ENCODE data around the gene TNFRSF18.

Gene TNFRSF18

DNA sequence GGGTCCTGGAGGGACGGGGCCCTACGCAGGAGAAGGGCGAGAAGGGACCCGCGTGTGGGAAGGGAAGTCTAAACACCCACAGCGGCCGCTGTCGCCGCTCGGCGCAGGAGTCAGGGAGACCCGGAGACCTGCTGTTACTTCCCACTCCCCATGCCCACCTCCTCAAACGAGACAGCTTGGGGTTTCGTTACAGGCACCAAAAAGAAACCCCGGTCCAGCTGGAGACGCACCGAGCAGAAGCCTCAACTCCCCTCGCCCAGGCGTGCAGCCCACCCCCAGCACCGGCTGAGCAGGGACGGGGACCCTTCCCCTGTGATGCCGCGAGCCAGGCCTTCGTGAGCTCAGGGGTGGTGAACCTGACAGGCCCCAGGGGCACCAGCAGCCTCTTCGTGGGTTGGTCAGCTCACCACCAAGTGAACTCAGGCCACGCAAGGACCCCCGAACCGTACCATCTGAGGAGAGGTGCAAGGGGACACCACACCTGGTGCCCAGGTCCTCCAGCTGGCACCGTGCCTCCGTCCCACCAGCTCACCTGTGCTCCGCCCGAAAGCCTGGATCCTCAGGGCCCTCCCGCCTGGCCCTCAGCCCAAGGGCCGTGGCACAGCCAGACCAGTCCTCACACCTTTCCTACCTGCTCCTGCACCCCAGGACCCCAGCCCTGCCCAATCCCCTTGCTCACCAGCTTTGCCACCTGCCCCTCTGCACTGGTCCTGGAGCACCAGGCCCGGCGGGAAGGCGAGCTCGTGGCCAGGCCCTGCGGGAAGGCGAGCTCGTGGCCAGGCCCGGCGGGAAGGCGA, 20.4 kb upstream of the TNFRSF18 start:
- no peak for DNase-seq (ENCODE audit: low read depth)
- H3K4me3 ChIP-seq (ENCODE audit: low read depth, low read length), result no peak overlapping the region
- no peak for TF ChIP-seq CTCF (IDR thresholded peaks at IDR 0.05; ENCODE audit: insufficient read depth, low read depth, low read length, missing control alignments)

DNA sequence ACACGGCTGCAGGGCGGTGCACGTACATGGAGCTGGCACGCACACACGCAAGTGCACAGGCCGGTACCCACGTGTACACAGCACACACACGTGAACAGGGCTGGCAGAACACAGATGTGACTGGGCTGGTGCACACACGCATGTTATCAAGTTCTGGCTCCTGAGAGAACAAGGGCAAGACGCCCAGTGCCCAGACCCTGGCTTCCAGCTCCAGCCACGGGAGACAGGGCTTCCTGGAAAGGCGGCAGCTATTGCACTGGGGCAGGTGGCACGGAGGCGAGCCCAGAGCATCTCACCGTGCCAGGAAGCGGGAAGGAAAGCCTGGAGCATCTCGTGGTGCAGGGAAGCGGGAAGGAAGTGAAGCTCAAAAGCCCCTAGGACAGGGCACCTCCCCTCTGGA, 19.5 kb upstream of the TNFRSF18 start:
- no peak for TF ChIP-seq CTCF (IDR thresholded peaks at IDR 0.05; ENCODE audit: insufficient read depth, low read depth, low read length, missing control alignments)
- H3K4me3 ChIP-seq (ENCODE audit: low read depth, low read length), result no peak overlapping the region
- DNase-seq (ENCODE audit: low read depth), result no peak

GRCh38 chr1:1225238-1225845, 18.9 kb upstream of the TNFRSF18 start:
- no peak overlapping the region for H3K4me3 ChIP-seq (ENCODE audit: low read depth, low read length)
- TF ChIP-seq CTCF (IDR thresholded peaks at IDR 0.05; ENCODE audit: insufficient read depth, low read depth, low read length, missing control alignments), result no peak
- no peak for DNase-seq (ENCODE audit: low read depth)

DNA sequence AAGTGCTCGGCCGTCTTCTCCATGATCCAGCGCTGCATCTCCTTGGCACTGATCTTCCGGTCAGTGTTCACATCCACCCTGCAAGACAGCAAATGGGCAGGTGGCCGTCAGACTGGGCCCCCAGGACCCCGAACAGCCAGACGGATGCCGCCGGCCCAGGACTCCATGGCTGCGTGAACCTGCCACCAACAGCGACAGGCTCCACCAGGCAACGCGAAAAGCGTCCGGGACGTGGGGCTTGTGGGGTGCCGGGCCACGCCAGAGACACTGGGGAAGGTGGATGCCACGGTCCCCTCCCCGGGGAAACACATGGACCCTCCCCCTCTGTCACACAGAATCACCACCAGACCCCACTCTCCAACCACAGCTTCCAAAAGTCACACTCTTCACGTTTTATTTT, 17.5 kb upstream of the TNFRSF18 start:
- no peak for DNase-seq (ENCODE audit: low read depth)
- no peak for TF ChIP-seq CTCF (IDR thresholded peaks at IDR 0.05; ENCODE audit: insufficient read depth, low read depth, low read length, missing control alignments)
- no peak overlapping the region for H3K4me3 ChIP-seq (ENCODE audit: low read depth, low read length)

- H3K4me3 ChIP-seq (ENCODE audit: low read depth, low read length), result no peak overlapping the region
- no peak for DNase-seq (ENCODE audit: low read depth)
- no peak for TF ChIP-seq CTCF (IDR thresholded peaks at IDR 0.05; ENCODE audit: insufficient read depth, low read depth, low read length, missing control alignments)
Observed at GRCh38 chr1:1223321-1223720, 16.9 kb upstream of the TNFRSF18 start.

DNA sequence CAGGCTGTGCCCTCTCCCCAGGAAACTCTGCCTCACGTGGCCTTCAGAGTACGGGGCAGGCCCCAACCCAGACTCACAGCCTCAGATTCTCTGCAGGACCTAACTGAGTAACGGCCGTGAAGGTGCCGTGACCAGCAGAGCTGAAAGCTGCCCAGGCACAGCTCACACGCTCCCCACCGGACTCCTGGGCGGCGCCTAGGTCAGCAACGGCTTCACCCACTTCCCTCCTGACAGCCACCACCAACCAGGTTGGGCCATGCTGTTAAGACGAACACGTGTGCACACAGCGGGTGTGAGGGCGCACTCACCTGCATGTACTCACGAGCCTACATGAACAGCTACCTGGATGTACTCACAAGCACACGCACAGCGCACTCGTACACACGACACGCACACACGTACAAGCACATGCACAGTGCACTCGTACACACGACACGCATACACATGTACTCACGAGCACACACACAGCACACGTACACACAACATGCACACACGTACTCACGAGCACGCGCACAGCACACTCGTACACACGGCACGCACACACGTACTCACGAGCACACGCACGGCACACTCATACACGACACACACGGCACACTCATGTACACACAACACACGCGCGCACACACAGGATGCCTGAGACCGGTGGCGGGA, 16.3 kb upstream of the TNFRSF18 start:
- no peak overlapping the region for H3K4me3 ChIP-seq (ENCODE audit: low read depth, low read length)
- DNase-seq (ENCODE audit: low read depth), result no peak
- no peak for TF ChIP-seq CTCF (IDR thresholded peaks at IDR 0.05; ENCODE audit: insufficient read depth, low read depth, low read length, missing control alignments)

Data from GM12865 (cell line).